SK-N-SH (cell line): ENCODE measurements around the gene HDAC4. TPM values are rescaled to one million over a fixed set of nuclear protein-coding genes. Genes with fewer than 3 reads are reported as not detected.

Experiments used
- CTCF ChIA-PET: fragments of 300-600, 350-600 bp; formaldehyde crosslinking; extraction: SDS; loops from one replicate; lab custom pipeline; 2021; lab: Yijun Ruan, JAX
- POLR2A ChIA-PET: fragments of 350-600 bp; sonication (Branson Sonifier 250); formaldehyde crosslinking; extraction: SDS; loops from one replicate; lab custom pipeline; 2020; ENCODE audit warnings: antibody characterized with exemption, inconsistent platforms; lab: Yijun Ruan, JAX
- DNase-seq: peaks from one replicate; pipeline ENCODE4 v3.0.0; 2012
- H2AFZ ChIP-seq: fragments of 200-600 bp; sonication (generic); 2 replicates; pipeline ENCODE4 v1.8.1; 2016; ENCODE audit warnings: antibody characterized with exemption, mild to moderate bottlenecking, low read depth
- H3F3A ChIP-seq: fragments of 200-600 bp; sonication (generic); replicated peaks from 2 replicates; pipeline ENCODE3; 2016; ENCODE audit warnings: antibody characterized with exemption, mild to moderate bottlenecking; ENCODE audit not compliant: insufficient read depth
- H3K27ac ChIP-seq, 2 experiments: fragments of 200-500 bp in 1 of 2; fragments of 200-600 bp in 1 of 2; sonication (Bioruptor generic) in 1 of 2; sonication (generic), shearing (Covaris generic) in 1 of 2; 2 replicates each; pipeline versions ENCODE4 v1.5.1 to v1.6.1; 2014 to 2016; ENCODE audit warnings: low read depth in 2 of 2, inconsistent platforms in 1 of 2, low read length in 1 of 2, mild to moderate bottlenecking in 1 of 2, mixed read lengths in 1 of 2
- H3K27me3 ChIP-seq: fragments of 200-600 bp; sonication (generic), shearing (Covaris generic); 2 replicates; pipeline ENCODE4 v1.6.1; 2016; ENCODE audit warnings: mixed run types; ENCODE audit not compliant: insufficient read depth
- H3K36me3 ChIP-seq, 2 experiments: fragments of 200-500 bp in 1 of 2; fragments of 200-600 bp in 1 of 2; sonication (Bioruptor generic) in 1 of 2; sonication (generic) in 1 of 2; replicated peaks in 1 of 2; 2 replicates each; pipeline versions ENCODE3 to v1.5.1; 2014 to 2016; ENCODE audit warnings: low read length in 1 of 2, mild to moderate bottlenecking in 1 of 2; ENCODE audit not compliant: insufficient read depth in 2 of 2, control insufficient read depth in 1 of 2
- H3K4me1 ChIP-seq, 2 experiments: fragments of 200-500 bp in 1 of 2; fragments of 200-600 bp in 1 of 2; sonication (Bioruptor generic) in 1 of 2; sonication (generic), shearing (Covaris generic) in 1 of 2; 2 replicates each; pipeline versions ENCODE4 v1.5.1 to v1.6.1; 2014 to 2016; ENCODE audit warnings: low read depth in 1 of 2, low read length in 1 of 2, mixed run types in 1 of 2; ENCODE audit not compliant: insufficient read depth in 2 of 2, control insufficient read depth in 1 of 2
- H3K4me2 ChIP-seq: fragments of 200-600 bp; sonication (generic), shearing (Covaris generic); 2 replicates; pipeline ENCODE4 v1.6.1; 2017; ENCODE audit warnings: mixed run types
- H3K4me3 ChIP-seq, 2 experiments: fragments of 200-500 bp in 1 of 2; fragments of 200-600 bp in 1 of 2; sonication (Bioruptor generic) in 1 of 2; sonication (generic), shearing (Covaris generic) in 1 of 2; 2 replicates each; pipeline versions ENCODE4 v1.5.1 to v1.8.1; 2014 to 2016; ENCODE audit warnings: low read depth in 2 of 2, inconsistent platforms in 1 of 2, low read length in 1 of 2, mild to moderate bottlenecking in 1 of 2, mixed read lengths in 1 of 2, moderate library complexity in 1 of 2
- H3K79me2 ChIP-seq: fragments of 200-600 bp; sonication (generic); 2 replicates; pipeline ENCODE4 v1.8.1; 2017; ENCODE audit warnings: mild to moderate bottlenecking; ENCODE audit not compliant: insufficient read depth
- H3K9ac ChIP-seq: fragments of 200-600 bp; sonication (generic); 2 replicates; pipeline ENCODE4 v1.6.1; 2017; ENCODE audit warnings: mixed run types
- H3K9me2 ChIP-seq: fragments of 200-600 bp; sonication (generic); 2 replicates; pipeline ENCODE4 v1.6.1; 2017; ENCODE audit warnings: mixed run types
- H3K9me3 ChIP-seq: fragments of 200-600 bp; sonication (generic); 2 replicates; pipeline ENCODE4 v1.6.1; 2017; ENCODE audit warnings: mixed run types, mild to moderate bottlenecking, moderate library complexity
- H4K20me1 ChIP-seq: fragments of 200-600 bp; sonication (generic); 2 replicates; pipeline ENCODE4 v1.6.1; 2017; ENCODE audit warnings: mild to moderate bottlenecking, mixed run types; ENCODE audit not compliant: insufficient read depth
- CHD2 ChIP-seq: fragments of 150-350 bp; IDR thresholded peaks from 2 replicates; pipeline ENCODE4 v1.6.1; 2018; ENCODE audit warnings: low read length; ENCODE audit not compliant: partially characterized antibody
- ELF1 ChIP-seq: IDR thresholded peaks from 2 replicates; pipeline ENCODE4 v1.4.0; 2012
- EZH2phosphoT487 ChIP-seq: fragments of 200-600 bp; sonication (generic); IDR thresholded peaks from 2 replicates; pipeline ENCODE4 v1.6.1; 2017; ENCODE audit warnings: low read depth, mixed run types, mild to moderate bottlenecking, antibody characterized with exemption, moderate library complexity, borderline replicate concordance
- FOSL2 ChIP-seq: IDR thresholded peaks from 2 replicates; pipeline ENCODE4 v1.4.0; 2012; ENCODE audit warnings: low read depth, mild to moderate bottlenecking, moderate library complexity, borderline replicate concordance
- FOXJ3 ChIP-seq: sonication (generic); formaldehyde crosslinking; IDR thresholded peaks from 2 replicates; pipeline ENCODE4 v1.5.1; 2020; ENCODE audit warnings: mild to moderate bottlenecking, missing genetic modification reagents
- FOXM1 ChIP-seq: IDR thresholded peaks from 2 replicates; pipeline ENCODE4 v1.4.0; 2012; ENCODE audit warnings: low read depth, mild to moderate bottlenecking
- GATA2 ChIP-seq: sonication (generic); formaldehyde crosslinking; IDR thresholded peaks from 2 replicates; pipeline ENCODE4 v1.5.0; 2020; ENCODE audit warnings: mild to moderate bottlenecking, missing genetic modification reagents
- JUND ChIP-seq: IDR thresholded peaks from 2 replicates; pipeline ENCODE4 v1.4.0; 2012
- MXI1 ChIP-seq: IDR thresholded peaks from 2 replicates; pipeline ENCODE4 v1.6.1; 2012; ENCODE audit warnings: mild to moderate bottlenecking, low read depth, low read length, improper control_type of control experiment
- NRF1 ChIP-seq: IDR thresholded peaks from 2 replicates; pipeline ENCODE4 v1.6.1; 2012; ENCODE audit warnings: low read depth, mild to moderate bottlenecking, low read length
- POLR2AphosphoS5 ChIP-seq: IDR thresholded peaks from 2 replicates; pipeline ENCODE4 v1.6.1; 2012; ENCODE audit warnings: low read depth, low read length
- RFX5 ChIP-seq: IDR thresholded peaks from 2 replicates; pipeline ENCODE4 v1.6.1; 2012; ENCODE audit warnings: mild to moderate bottlenecking, improper control_type of control experiment, low read length
- SIN3A ChIP-seq: IDR thresholded peaks from 2 replicates; pipeline ENCODE4 v1.6.1; 2012; ENCODE audit warnings: low read depth, mild to moderate bottlenecking, low read length, moderate library complexity, borderline replicate concordance
- TCF12 ChIP-seq: IDR thresholded peaks from 2 replicates; pipeline ENCODE4 v1.4.0; 2012
- YY1 ChIP-seq: IDR thresholded peaks from 2 replicates; pipeline ENCODE4 v1.4.0; 2012; ENCODE audit warnings: low read depth, mild to moderate bottlenecking
- WGBS: methylation state at CpG from one replicate; pipeline ENCODE4 v1.1.6; 2017; ENCODE audit warnings: low lambda C conversion rate; 5-methylcytosine and 5-hydroxymethylcytosine counted together
- polyA plus RNA-seq, 3 experiments: library from polyadenylated mRNA; depleted of rRNA; stranded (reverse); fragments of >200 nt; gene quantifications; 2 replicates each; pipeline ENCODE4 v1.2.3, GENCODE V29; 2012
- TF ChIP-seq, protein P1 (sequence below): IDR thresholded peaks from 2 replicates; pipeline ENCODE4 v1.4.0; 2012; ENCODE audit warnings: low read depth, borderline replicate concordance
- TF ChIP-seq, protein P2 (sequence below): fragments of 150-350 bp; IDR thresholded peaks from 2 replicates; pipeline ENCODE4 v1.6.1; 2016; ENCODE audit warnings: mild to moderate bottlenecking, low read depth, low read length
- TF ChIP-seq, protein P3 (sequence below): IDR thresholded peaks from 2 replicates; pipeline ENCODE4 v1.4.0; 2012; ENCODE audit warnings: low read depth, borderline replicate concordance
- TF ChIP-seq, protein P4 (sequence below): fragments of 150-350 bp; IDR thresholded peaks from 2 replicates; pipeline ENCODE4 v1.6.1; 2017; ENCODE audit warnings: antibody characterized with exemption, low read length, low read depth, borderline replicate concordance
- TF ChIP-seq, protein P5 (sequence below): fragments of 200-600 bp; sonication (generic); IDR thresholded peaks from 2 replicates; pipeline ENCODE4 v1.6.1; 2017; ENCODE audit warnings: antibody characterized with exemption, mild to moderate bottlenecking, moderate library complexity

Gene HDAC4
- polyA plus RNA-seq, 1 of the 3 experiments (the other 2 are of a cell fraction) = 5.5 TPM

DNA sequence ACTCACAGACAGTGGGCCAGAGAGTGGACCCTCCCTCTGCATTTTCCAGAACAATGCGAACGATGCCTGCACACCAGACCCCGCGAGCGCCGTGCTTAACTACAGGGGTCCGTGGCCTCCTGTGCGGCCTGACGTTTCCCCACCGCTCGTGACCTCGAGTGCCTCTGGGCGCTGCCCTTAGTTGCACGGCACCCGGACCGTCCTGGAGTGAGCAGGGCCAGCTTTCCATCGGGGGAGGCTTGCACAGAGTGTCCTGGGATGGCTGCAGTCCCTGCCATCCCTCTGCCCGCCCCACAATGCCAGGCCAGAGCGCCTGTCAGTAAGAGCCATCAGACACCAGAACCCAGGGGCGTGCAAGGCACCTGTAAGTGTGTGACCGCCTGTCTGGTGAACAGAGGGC, 335.9 kb downstream of the HDAC4 start:
- Histone ChIP-seq H3K27me3 (no peaks in the 10 kb centered on the region), H3K9me3 (no peaks in the 10 kb centered on the region), H3K27ac (peak overlapping the region in 1 of 2 experiments; percentile 51; a peak in 1 of 4 replicates), H3K79me2 (no peaks in the 10 kb centered on the region), H3K9me2 (no peaks in the 10 kb centered on the region), H3K9ac (no peak overlapping the region), H3K36me3 (peaks cover 0 to 11% of the 10 kb centered on the region in 2 experiments), H3K4me2 (no peak overlapping the region), H2AFZ (no peak overlapping the region), H3K4me1 (peaks cover 0 to 42% of the 10 kb centered on the region in 2 experiments; a peak in 1 of 4 replicates), H4K20me1 (no peaks in the 10 kb centered on the region), H3K4me3 (no peak overlapping the region), H3F3A (no peaks in the 10 kb centered on the region)
- 98% methylated on average over 19 of the region's 21 CpGs for WGBS
- POLR2A ChIA-PET = no interaction called here
- TF ChIP-seq GATA2 (no peak), JUND (no peak), YY1 (no peak), RFX5 (no peak), FOSL2 (no peak), SIN3A (no peak), TCF12 (no peak), FOXJ3 (CRISPR knock-in tag) (no peak), CHD2 (no peak), POLR2AphosphoS5 (no peak), MXI1 (no peak), NRF1 (no peak), ELF1 (no peak), FOXM1 (no peak), EZH2phosphoT487 (no peak)
- TF ChIP-seq, protein P1, sequence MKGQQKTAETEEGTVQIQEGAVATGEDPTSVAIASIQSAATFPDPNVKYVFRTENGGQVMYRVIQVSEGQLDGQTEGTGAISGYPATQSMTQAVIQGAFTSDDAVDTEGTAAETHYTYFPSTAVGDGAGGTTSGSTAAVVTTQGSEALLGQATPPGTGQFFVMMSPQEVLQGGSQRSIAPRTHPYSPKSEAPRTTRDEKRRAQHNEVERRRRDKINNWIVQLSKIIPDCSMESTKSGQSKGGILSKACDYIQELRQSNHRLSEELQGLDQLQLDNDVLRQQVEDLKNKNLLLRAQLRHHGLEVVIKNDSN = no peak
- TF ChIP-seq, protein P2, sequence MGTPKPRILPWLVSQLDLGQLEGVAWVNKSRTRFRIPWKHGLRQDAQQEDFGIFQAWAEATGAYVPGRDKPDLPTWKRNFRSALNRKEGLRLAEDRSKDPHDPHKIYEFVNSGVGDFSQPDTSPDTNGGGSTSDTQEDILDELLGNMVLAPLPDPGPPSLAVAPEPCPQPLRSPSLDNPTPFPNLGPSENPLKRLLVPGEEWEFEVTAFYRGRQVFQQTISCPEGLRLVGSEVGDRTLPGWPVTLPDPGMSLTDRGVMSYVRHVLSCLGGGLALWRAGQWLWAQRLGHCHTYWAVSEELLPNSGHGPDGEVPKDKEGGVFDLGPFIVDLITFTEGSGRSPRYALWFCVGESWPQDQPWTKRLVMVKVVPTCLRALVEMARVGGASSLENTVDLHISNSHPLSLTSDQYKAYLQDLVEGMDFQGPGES = no peak
- TF ChIP-seq, protein P3, sequence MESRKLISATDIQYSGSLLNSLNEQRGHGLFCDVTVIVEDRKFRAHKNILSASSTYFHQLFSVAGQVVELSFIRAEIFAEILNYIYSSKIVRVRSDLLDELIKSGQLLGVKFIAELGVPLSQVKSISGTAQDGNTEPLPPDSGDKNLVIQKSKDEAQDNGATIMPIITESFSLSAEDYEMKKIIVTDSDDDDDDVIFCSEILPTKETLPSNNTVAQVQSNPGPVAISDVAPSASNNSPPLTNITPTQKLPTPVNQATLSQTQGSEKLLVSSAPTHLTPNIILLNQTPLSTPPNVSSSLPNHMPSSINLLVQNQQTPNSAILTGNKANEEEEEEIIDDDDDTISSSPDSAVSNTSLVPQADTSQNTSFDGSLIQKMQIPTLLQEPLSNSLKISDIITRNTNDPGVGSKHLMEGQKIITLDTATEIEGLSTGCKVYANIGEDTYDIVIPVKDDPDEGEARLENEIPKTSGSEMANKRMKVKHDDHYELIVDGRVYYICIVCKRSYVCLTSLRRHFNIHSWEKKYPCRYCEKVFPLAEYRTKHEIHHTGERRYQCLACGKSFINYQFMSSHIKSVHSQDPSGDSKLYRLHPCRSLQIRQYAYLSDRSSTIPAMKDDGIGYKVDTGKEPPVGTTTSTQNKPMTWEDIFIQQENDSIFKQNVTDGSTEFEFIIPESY = no peak
- TF ChIP-seq, protein P4, sequence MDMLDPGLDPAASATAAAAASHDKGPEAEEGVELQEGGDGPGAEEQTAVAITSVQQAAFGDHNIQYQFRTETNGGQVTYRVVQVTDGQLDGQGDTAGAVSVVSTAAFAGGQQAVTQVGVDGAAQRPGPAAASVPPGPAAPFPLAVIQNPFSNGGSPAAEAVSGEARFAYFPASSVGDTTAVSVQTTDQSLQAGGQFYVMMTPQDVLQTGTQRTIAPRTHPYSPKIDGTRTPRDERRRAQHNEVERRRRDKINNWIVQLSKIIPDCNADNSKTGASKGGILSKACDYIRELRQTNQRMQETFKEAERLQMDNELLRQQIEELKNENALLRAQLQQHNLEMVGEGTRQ = no peak
- TF ChIP-seq, protein P5, sequence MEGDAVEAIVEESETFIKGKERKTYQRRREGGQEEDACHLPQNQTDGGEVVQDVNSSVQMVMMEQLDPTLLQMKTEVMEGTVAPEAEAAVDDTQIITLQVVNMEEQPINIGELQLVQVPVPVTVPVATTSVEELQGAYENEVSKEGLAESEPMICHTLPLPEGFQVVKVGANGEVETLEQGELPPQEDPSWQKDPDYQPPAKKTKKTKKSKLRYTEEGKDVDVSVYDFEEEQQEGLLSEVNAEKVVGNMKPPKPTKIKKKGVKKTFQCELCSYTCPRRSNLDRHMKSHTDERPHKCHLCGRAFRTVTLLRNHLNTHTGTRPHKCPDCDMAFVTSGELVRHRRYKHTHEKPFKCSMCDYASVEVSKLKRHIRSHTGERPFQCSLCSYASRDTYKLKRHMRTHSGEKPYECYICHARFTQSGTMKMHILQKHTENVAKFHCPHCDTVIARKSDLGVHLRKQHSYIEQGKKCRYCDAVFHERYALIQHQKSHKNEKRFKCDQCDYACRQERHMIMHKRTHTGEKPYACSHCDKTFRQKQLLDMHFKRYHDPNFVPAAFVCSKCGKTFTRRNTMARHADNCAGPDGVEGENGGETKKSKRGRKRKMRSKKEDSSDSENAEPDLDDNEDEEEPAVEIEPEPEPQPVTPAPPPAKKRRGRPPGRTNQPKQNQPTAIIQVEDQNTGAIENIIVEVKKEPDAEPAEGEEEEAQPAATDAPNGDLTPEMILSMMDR = no peak
- DNase-seq = no peak
- CTCF ChIA-PET = interaction anchor here (1.2 to 2.1 kb wide), 5 partner anchors 10 to 42 kb away, joined by 3 to 14 read pairs (median 7); no protein-coding TSS in a partner anchor
